ENCODE measurements around the gene SNX30. TPM values are rescaled to one million over a fixed set of nuclear protein-coding genes. Genes with fewer than 3 reads are reported as not detected.

Gene SNX30
- total and polyA plus RNA-seq, 7 donors: 0.55 to 2.8 (median 1.6) TPM

DNA sequence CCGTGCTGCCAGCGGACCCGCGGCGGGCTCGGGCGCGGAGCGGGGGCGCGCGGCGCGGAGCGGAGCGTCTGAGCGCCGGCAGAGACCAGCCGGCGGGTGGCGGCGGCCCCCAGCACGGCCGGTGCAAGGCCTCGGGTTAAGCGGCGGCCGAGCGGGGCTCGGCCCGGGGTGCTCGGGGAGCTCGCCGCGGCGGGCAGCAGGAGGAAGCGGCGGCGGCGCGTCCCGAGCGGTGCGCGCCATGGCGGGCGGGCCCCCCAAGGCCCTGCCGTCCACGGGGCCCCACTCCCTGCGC lies 150 bp downstream of the SNX30 start:
- no peaks in the 10 kb centered on the region for H3K27me3 ChIP-seq (ENCODE audit: insufficient read depth in 3 of 3, low read length in 2 of 3)
- peak overlapping the region; percentile 89 for H3K27ac ChIP-seq
- peak overlapping the region; percentile 98 for H3K4me3 ChIP-seq
- H3K4me1 ChIP-seq: peaks cover 40% of the 10 kb centered on the region
- DNase-seq (peak in 1 of 2 donors; percentile 68), ATAC-seq (peak in 1 of 4 donors; percentile 34)
- H3K36me3 ChIP-seq (ENCODE audit: insufficient read depth in 1 of 2, low read depth in 1 of 2): no peaks in the 10 kb centered on the region
- TF ChIP-seq, protein P1, sequence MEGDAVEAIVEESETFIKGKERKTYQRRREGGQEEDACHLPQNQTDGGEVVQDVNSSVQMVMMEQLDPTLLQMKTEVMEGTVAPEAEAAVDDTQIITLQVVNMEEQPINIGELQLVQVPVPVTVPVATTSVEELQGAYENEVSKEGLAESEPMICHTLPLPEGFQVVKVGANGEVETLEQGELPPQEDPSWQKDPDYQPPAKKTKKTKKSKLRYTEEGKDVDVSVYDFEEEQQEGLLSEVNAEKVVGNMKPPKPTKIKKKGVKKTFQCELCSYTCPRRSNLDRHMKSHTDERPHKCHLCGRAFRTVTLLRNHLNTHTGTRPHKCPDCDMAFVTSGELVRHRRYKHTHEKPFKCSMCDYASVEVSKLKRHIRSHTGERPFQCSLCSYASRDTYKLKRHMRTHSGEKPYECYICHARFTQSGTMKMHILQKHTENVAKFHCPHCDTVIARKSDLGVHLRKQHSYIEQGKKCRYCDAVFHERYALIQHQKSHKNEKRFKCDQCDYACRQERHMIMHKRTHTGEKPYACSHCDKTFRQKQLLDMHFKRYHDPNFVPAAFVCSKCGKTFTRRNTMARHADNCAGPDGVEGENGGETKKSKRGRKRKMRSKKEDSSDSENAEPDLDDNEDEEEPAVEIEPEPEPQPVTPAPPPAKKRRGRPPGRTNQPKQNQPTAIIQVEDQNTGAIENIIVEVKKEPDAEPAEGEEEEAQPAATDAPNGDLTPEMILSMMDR (IDR thresholded peaks at IDR 0.05): no peak
- intact Hi-C loops (cut with DNase I): loop anchor here (5.0 kb wide), 4 partner anchors 33 to 368 kb away; partner anchors contain the start of genes INIP (in 2 of the 2) and HSDL2 (in 1 of the 2)
- 0 to 1% (median 0%) methylated on average over 4 to 50 of the region's 50 CpGs for WGBS, 3 donors
- no peaks in the 10 kb centered on the region for H3K9me3 ChIP-seq

DNA sequence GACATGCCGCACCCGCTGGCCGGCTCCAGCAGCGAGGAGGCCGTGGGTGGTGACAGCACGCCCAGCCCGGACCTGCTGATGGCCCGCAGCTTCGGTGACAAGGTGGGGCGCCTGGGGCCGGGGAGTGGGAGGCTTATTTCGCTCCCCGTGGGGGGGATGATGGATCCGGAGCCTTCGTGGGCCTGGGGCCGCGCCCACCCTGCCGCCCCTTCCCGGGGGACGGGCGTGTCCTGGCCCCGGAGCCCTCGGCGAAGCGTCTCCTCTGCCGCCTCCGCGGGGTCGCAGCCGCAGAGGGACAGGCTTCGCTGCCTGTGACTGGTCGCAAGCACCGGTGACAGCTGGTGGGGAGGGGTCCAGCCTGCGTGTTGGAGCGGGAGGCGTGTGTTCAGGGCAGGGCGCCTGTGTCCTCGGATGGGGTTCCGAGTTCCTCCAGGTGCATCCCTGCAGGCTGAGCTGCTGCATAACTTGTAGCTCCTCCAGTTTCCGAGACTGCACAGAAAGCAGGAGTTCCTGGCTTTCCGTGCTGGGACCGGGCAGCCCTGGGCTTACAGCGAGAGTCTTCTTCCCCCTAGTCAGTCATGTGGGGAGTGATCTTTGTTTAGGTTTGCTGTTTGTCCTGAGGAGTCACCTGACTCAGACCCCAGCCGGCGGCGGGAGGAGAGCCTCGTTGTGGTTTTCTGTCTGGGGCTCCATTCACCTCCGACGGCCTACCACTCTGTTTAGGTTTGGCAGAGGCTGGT lies 666 bp downstream of the SNX30 start:
- Histone ChIP-seq H3K36me3 (ENCODE audit: insufficient read depth in 1 of 2, low read depth in 1 of 2) (no peaks in the 10 kb centered on the region), H3K9me3 (no peaks in the 10 kb centered on the region), H3K4me3 (peak overlapping the region; percentile 98), H3K27ac (peak overlapping the region; percentile 89), H3K4me1 (peaks cover 45% of the 10 kb centered on the region), H3K27me3 (ENCODE audit: insufficient read depth in 3 of 3, low read length in 2 of 3) (no peaks in the 10 kb centered on the region)
- intact Hi-C loops (cut with DNase I): loop anchor here (5.0 kb wide), 4 partner anchors 34 to 369 kb away; partner anchors contain the start of genes INIP (in 2 of the 2) and HSDL2 (in 1 of the 2)
- ATAC-seq (peak; percentile 18 to 27 (median 22)), DNase-seq (peak; percentile 46 to 60)
- 0% methylated on average over 27 to 49 of the region's 49 CpGs for WGBS, 3 donors
- TF ChIP-seq, protein P1 (IDR thresholded peaks at IDR 0.05): no peak

DNA sequence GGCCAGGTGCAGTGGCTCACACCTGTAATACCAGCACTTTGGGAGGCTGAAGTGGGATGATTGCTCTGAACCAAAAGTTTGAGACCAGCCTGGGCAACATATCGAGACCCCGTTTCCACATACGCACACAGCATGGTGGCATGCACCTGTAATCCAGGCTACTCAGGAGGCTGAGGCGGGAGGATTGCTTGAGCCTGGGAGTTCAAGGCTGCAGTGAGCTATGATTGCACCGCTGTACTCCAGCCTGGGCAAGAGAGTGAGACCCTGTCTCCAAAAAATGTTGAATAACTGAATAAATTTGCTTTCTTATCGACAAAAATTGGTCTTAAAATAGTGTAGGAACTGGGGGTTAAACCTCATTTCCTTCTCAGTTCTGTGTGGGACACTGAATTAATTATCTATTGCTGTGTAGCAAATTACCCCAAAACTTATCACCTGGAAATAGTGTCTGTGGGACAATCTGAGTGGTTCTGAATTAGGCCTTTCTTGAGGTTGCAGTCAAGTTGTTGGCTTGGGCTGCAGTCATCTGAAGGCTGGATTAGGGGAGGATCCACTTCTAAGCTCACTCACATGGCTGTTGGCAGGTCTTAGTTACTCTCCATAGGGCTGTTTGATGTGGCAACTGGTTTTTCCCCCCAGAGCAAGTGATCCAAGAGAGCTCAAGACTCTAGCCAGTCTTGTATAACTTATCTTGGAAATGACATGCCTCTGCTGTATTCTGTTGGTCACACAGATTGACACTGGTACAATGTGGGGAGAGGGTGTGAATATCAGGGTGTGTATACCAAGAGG lies 2.0 kb downstream of the SNX30 start:
- DNase-seq: no peak
- TF ChIP-seq, protein P1 (IDR thresholded peaks at IDR 0.05): no peak
- Histone ChIP-seq H3K4me3 (peak overlapping the region; percentile 98), H3K9me3 (no peaks in the 10 kb centered on the region), H3K27me3 (ENCODE audit: insufficient read depth in 3 of 3, low read length in 2 of 3) (no peaks in the 10 kb centered on the region), H3K36me3 (ENCODE audit: insufficient read depth in 1 of 2, low read depth in 1 of 2) (no peaks in the 10 kb centered on the region), H3K27ac (no peak overlapping the region), H3K4me1 (peaks cover 53% of the 10 kb centered on the region)
- no peak for ATAC-seq
- intact Hi-C loops (cut with DNase I): loop anchor here (5.0 kb wide), 4 partner anchors 35 to 370 kb away; partner anchors contain the start of genes INIP (in 2 of the 2) and HSDL2 (in 1 of the 2)
- 80 to 82% (median 81%) methylated on average over 6 of the region's 6 CpGs for WGBS, 3 donors

DNA sequence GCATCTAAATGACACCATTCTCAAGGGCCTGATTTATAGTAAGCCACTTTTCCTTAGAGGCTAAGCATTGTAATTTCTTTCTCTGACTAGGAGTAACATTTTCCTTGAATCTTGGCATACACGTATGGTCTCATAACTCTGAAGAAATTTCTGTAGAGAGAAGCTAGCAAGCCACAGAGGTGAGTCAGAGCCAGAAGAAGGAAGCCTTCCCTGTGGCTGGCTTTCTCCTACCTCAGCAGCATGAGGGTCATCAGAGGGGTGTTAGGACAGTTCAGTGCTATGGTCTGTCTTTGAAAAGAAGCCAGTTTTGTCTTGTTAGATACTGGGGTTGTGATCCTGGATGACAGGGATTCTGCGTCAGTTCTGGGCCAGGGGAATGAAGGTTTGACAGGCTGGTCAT lies 3.2 kb downstream of the SNX30 start:
- H3K4me3 ChIP-seq: no peak overlapping the region

More for the DNA sequence above, 3.2 kb downstream of the SNX30 start:
- peaks cover 58% of the 10 kb centered on the region for H3K4me1 ChIP-seq
- TF ChIP-seq, protein P1 (IDR thresholded peaks at IDR 0.05): no peak
- H3K27me3 ChIP-seq (ENCODE audit: insufficient read depth in 3 of 3, low read length in 2 of 3): no peaks in the 10 kb centered on the region
- ATAC-seq (no peak), DNase-seq (no peak)
- no peaks in the 10 kb centered on the region for H3K9me3 ChIP-seq
- intact Hi-C loops (cut with DNase I): loop anchor here (5.0 kb wide), 4 partner anchors 36 to 371 kb away; partner anchors contain the start of genes INIP (in 2 of the 2) and HSDL2 (in 1 of the 2)
- peak overlapping the region; percentile 20 for H3K27ac ChIP-seq
- H3K36me3 ChIP-seq (ENCODE audit: insufficient read depth in 1 of 2, low read depth in 1 of 2): no peaks in the 10 kb centered on the region
- 80 to 90% (median 88%) methylated on average over 2 of the region's 2 CpGs for WGBS, 3 donors

All from psoas muscle (tissue), 8 donors.